Peyer's patch (tissue), 4 donors: ENCODE measurements around the gene CHAMP1.

Experiments used
- POLR2A ChIP-seq, 2 donors: fragments of 450-650 bp; IDR thresholded peaks; one replicate each; pipeline ENCODE4 v1.5.1; 2017; ENCODE audit warnings: antibody characterized with exemption in 2 of 2, mild to moderate bottlenecking in 2 of 2, moderate library complexity in 2 of 2
- TF ChIP-seq, protein P1 (sequence below), 6 experiments: fragments of 450-650 bp in 4 of 6; fragments of 200-600 bp in 2 of 6; sonication (generic) in 1 of 6; IDR thresholded peaks; one replicate each; pipeline ENCODE4 v1.5.1; 2017 to 2019; ENCODE audit warnings: antibody characterized with exemption in 6 of 6, mild to moderate bottlenecking in 3 of 6, moderate library complexity in 1 of 6

- TF ChIP-seq POLR2A (IDR thresholded peaks at IDR 0.05) = no peak
- TF ChIP-seq, protein P1, sequence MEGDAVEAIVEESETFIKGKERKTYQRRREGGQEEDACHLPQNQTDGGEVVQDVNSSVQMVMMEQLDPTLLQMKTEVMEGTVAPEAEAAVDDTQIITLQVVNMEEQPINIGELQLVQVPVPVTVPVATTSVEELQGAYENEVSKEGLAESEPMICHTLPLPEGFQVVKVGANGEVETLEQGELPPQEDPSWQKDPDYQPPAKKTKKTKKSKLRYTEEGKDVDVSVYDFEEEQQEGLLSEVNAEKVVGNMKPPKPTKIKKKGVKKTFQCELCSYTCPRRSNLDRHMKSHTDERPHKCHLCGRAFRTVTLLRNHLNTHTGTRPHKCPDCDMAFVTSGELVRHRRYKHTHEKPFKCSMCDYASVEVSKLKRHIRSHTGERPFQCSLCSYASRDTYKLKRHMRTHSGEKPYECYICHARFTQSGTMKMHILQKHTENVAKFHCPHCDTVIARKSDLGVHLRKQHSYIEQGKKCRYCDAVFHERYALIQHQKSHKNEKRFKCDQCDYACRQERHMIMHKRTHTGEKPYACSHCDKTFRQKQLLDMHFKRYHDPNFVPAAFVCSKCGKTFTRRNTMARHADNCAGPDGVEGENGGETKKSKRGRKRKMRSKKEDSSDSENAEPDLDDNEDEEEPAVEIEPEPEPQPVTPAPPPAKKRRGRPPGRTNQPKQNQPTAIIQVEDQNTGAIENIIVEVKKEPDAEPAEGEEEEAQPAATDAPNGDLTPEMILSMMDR (IDR thresholded peaks at IDR 0.05) = no peak
Observed at GRCh38 chr13:114288157-114288591, 26.1 kb upstream of the CHAMP1 start.
